Skeletal muscle cell (primary cell): ENCODE measurements around the gene TRIM21.
A peak's percentile ranks its signal among the peaks of the same experiment; 100 is the strongest.
"Not testable (repeated sequence)": the region's sequence is repeated elsewhere in the genome, so short reads cannot be mapped to it uniquely, and the experiment has no call there.

Source experiments
- DNase-seq: peaks from one replicate; pipeline ENCODE4 v3.0.0-alpha.2; 2010; ENCODE audit warnings: low read depth
- H3K4me3 ChIP-seq: 2 replicates; pipeline ENCODE4 v1.5.1; 2011; ENCODE audit warnings: low read depth, mild to moderate bottlenecking, control low read depth, low read length, moderate library complexity

The TRIM21 gene

GRCh38 chr11:4393209-4393857 is at the start of gene TRIM21:
Gene TRIM21, minus strand, starts transcription at chr11:4393702. Its CDS starts 3,293 bp downstream, at chr11:4390409.
- DNase-seq, result peak; percentile 45
- H3K4me3 ChIP-seq, result peak within 1 kb of the TSS; percentile 78

- H3K4me3 ChIP-seq, result no peak overlapping the region
These were observed 48.0 kb upstream of the TRIM21 start for GRCh38 chr11:4441515-4441914.

GRCh38 chr11:4436411-4436810 is 42.9 kb upstream of the TRIM21 start:
- no peak overlapping the region for H3K4me3 ChIP-seq
- DNase-seq, result no peak

More at GRCh38 chr11:4441515-4441914, 48.0 kb upstream of the TRIM21 start:
- no peak for DNase-seq

GRCh38 chr11:4433856-4434255 is 40.4 kb upstream of the TRIM21 start:
- no peak for DNase-seq
- H3K4me3 ChIP-seq, result no peak overlapping the region

GRCh38 chr11:4430051-4430450 is 36.5 kb upstream of the TRIM21 start:
- no peak for DNase-seq
- H3K4me3 ChIP-seq, result no peak overlapping the region

GRCh38 chr11:4418403-4418802 is 24.9 kb upstream of the TRIM21 start:
- DNase-seq, result no peak
- no peak overlapping the region for H3K4me3 ChIP-seq

GRCh38 chr11:4416816-4417215 is 23.3 kb upstream of the TRIM21 start:
- H3K4me3 ChIP-seq, result no peak overlapping the region
- no peak for DNase-seq

- no peak overlapping the region for H3K4me3 ChIP-seq
- no peak for DNase-seq
These were observed 22.8 kb upstream of the TRIM21 start for GRCh38 chr11:4416306-4416705.

GRCh38 chr11:4406206-4406605 is 12.7 kb upstream of the TRIM21 start:
- not testable (repeated sequence) for H3K4me3 ChIP-seq, DNase-seq

GRCh38 chr11:4393858-4394223 is 339 bp upstream of the TRIM21 start:
- DNase-seq, result no peak
- peak overlapping the region; percentile 78 for H3K4me3 ChIP-seq

GRCh38 chr11:4388221-4388620 is 5.3 kb downstream of the TRIM21 start:
- no peak for DNase-seq
- H3K4me3 ChIP-seq, result no peak overlapping the region

- no peak overlapping the region for H3K4me3 ChIP-seq
- DNase-seq, result no peak
These were observed 7.3 kb downstream of the TRIM21 start for GRCh38 chr11:4385978-4386740.

- no peak for DNase-seq
- H3K4me3 ChIP-seq, result no peak overlapping the region
These were observed 11.6 kb downstream of the TRIM21 start for GRCh38 chr11:4381901-4382300.

GRCh38 chr11:4375431-4376140 is 17.9 kb downstream of the TRIM21 start:
- no peak for DNase-seq
- no peak overlapping the region for H3K4me3 ChIP-seq

GRCh38 chr11:4370166-4370565 is 23.3 kb downstream of the TRIM21 start:
- no peak overlapping the region for H3K4me3 ChIP-seq
- DNase-seq, result no peak

GRCh38 chr11:4368286-4368685 is 25.2 kb downstream of the TRIM21 start, which contains the start of gene OR52B4:
Gene OR52B4, minus strand, starts transcription at chr11:4368386. Its CDS starts 91 bp downstream, at chr11:4368295.
- no peak for DNase-seq
- no peak within 1 kb of the TSS for H3K4me3 ChIP-seq

- DNase-seq, H3K4me3 ChIP-seq: not testable (repeated sequence)
These were observed 45.4 kb downstream of the TRIM21 start for GRCh38 chr11:4348142-4348541.

- DNase-seq, H3K4me3 ChIP-seq: not testable (repeated sequence)
These were observed 48.1 kb downstream of the TRIM21 start for GRCh38 chr11:4345366-4345765.
